Type B pancreatic cell (in vitro differentiated cells): Measurements from ENCODE around the gene CHST13. TPM values are rescaled to one million over a fixed set of nuclear protein-coding genes. Genes with fewer than 3 reads are reported as not detected.

ENCODE experiments used
- DNase-seq: peaks from one replicate; pipeline ENCODE4 v3.0.0; 2021; ENCODE audit warnings: mixed read lengths; ENCODE audit not compliant: unreplicated experiment; ENCODE audit errors: extremely low spot score
- H3K27ac Mint-ChIP-seq: 2 replicates; pipeline ENCODE4 v1.8.0; 2021; ENCODE audit warnings: mild to moderate bottlenecking, mixed read lengths
- H3K27me3 Mint-ChIP-seq: 2 replicates; pipeline ENCODE4 v1.8.0; 2021; ENCODE audit warnings: mixed read lengths
- H3K36me3 Mint-ChIP-seq: 2 replicates; pipeline ENCODE4 v1.8.0; 2021; ENCODE audit warnings: mixed read lengths
- H3K4me1 Mint-ChIP-seq: one replicate; pipeline ENCODE4 v1.8.0; 2021; ENCODE audit warnings: mixed read lengths; ENCODE audit not compliant: unreplicated experiment
- H3K4me3 Mint-ChIP-seq: 2 replicates; pipeline ENCODE4 v1.8.0; 2021; ENCODE audit warnings: mild to moderate bottlenecking, mixed read lengths
- H3K9me3 Mint-ChIP-seq: 2 replicates; pipeline ENCODE4 v1.8.0; 2021; ENCODE audit warnings: mixed read lengths
- CTCF ChIP-seq: fragments of 200-600 bp; sonication (generic); conservative IDR thresholded peaks from 2 replicates; pipeline ENCODE4 v1.5.0; 2021; ENCODE audit warnings: antibody characterized with exemption, mild to moderate bottlenecking
- total RNA-seq: library from RNA; stranded (reverse); gene quantifications from 2 replicates; pipeline ENCODE4 v1.2.1, GENCODE V29; 2021; ENCODE audit warnings: low replicate concordance

CHST13 gene
- total RNA-seq, 1 donor from 2014 or later = 0.31 TPM

- H3K4me3 Mint-ChIP-seq = peak overlapping the region; percentile 72
- peaks cover 10% of the 10 kb centered on the region for H3K4me1 Mint-ChIP-seq
- no peak for DNase-seq
- no peaks in the 10 kb centered on the region for H3K9me3 Mint-ChIP-seq
- TF ChIP-seq CTCF = no peak
- H3K27ac Mint-ChIP-seq = no peak overlapping the region
- peaks cover 53% of the 10 kb centered on the region for H3K27me3 Mint-ChIP-seq
- no peaks in the 10 kb centered on the region for H3K36me3 Mint-ChIP-seq
Observed at GRCh38 chr3:126525091-126525852, 1.3 kb downstream of the CHST13 start.

GRCh38 chr3:126525853-126526667, 2.1 kb downstream of the CHST13 start:
- Mint-ChIP-seq H3K36me3 (no peaks in the 10 kb centered on the region), H3K27ac (no peak overlapping the region), H3K4me1 (peaks cover 10% of the 10 kb centered on the region), H3K27me3 (peaks cover 47% of the 10 kb centered on the region), H3K9me3 (no peaks in the 10 kb centered on the region), H3K4me3 (no peak overlapping the region)
- no peak for TF ChIP-seq CTCF
- no peak for DNase-seq

GRCh38 chr3:126526668-126527005, 2.7 kb downstream of the CHST13 start:
- H3K27me3 Mint-ChIP-seq = peaks cover 45% of the 10 kb centered on the region
- H3K36me3 Mint-ChIP-seq = no peaks in the 10 kb centered on the region
- H3K4me1 Mint-ChIP-seq = peaks cover 10% of the 10 kb centered on the region
- no peak for DNase-seq
- no peaks in the 10 kb centered on the region for H3K9me3 Mint-ChIP-seq
- no peak for TF ChIP-seq CTCF
- no peak overlapping the region for H3K27ac Mint-ChIP-seq
- H3K4me3 Mint-ChIP-seq = no peak overlapping the region

GRCh38 chr3:126527006-126527405, 3.1 kb downstream of the CHST13 start:
- no peaks in the 10 kb centered on the region for H3K36me3 Mint-ChIP-seq
- no peak for TF ChIP-seq CTCF
- no peak overlapping the region for H3K27ac Mint-ChIP-seq
- no peaks in the 10 kb centered on the region for H3K9me3 Mint-ChIP-seq
- H3K4me3 Mint-ChIP-seq = no peak overlapping the region
- peaks cover 10% of the 10 kb centered on the region for H3K4me1 Mint-ChIP-seq
- peaks cover 46% of the 10 kb centered on the region for H3K27me3 Mint-ChIP-seq
- no peak for DNase-seq

- Mint-ChIP-seq H3K27me3 (peaks cover 46% of the 10 kb centered on the region), H3K36me3 (no peaks in the 10 kb centered on the region)
Observed at GRCh38 chr3:126527455-126528211, 3.7 kb downstream of the CHST13 start.

More at GRCh38 chr3:126527455-126528211, 3.7 kb downstream of the CHST13 start:
- DNase-seq = no peak
- Mint-ChIP-seq H3K9me3 (no peaks in the 10 kb centered on the region), H3K27ac (peak overlapping the region; percentile 11), H3K4me1 (peaks cover 10% of the 10 kb centered on the region), H3K4me3 (no peak overlapping the region)
- TF ChIP-seq CTCF = no peak
